Measurements from ENCODE around the gene GNPTG.

GNPTG gene

DNA sequence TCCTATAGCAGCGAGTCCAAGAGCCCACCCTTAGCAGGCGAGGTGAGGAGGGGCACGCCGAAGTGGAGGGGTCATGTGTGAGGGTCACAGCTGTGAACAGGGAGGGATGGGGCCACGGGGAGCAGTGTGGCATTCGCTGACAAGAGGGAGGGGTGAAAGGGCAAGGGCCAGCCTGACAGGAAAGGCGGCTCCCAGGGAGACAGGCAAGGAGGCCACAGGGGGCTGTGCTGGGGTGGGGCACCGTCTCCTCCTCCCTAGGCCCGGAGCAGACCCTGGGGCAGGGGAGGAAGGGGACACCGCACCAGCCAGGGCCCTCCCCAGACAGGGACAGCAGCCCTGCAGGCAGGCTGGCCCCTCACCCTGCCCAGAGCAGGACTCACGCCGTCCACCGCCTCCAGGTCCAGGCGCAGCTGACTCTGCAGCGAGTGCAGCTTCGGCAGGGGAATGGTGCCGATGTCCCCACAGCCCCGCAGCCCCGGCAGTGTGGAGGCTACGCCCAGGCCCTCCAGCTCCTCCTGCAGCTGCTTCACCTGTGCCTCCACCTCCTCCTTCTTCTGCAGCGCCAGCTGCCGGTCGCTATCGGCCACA lies 15.1 kb downstream of the GNPTG start:
- WGBS (ENCODE audit: insufficient coverage), result 97% methylated on average over 23 of the region's 24 CpGs
- Histone ChIP-seq H3K9me3 (ENCODE audit: control extremely low read depth in 1 of 5, control insufficient read depth in 4 of 5, insufficient read depth in 2 of 5, low read depth in 1 of 5, low read length in 4 of 5) (no peaks in the 10 kb centered on the region), H3K36me3 (ENCODE audit: control insufficient read depth in 4 of 4, insufficient read depth in 4 of 4, low read length in 3 of 4) (peaks cover 2 to 72% (median 47%) of the 10 kb centered on the region in 4 experiments), H3K27ac (ENCODE audit: insufficient read depth in 1 of 2, low read depth in 1 of 2, low read length in 2 of 2, poor library complexity in 1 of 2, severe bottlenecking in 2 of 2) (no peak overlapping the region), H3K4me1 (ENCODE audit: control extremely low read depth in 1 of 4, control insufficient read depth in 4 of 4, insufficient read depth in 4 of 4, low read length in 3 of 4) (no peaks in the 10 kb centered on the region), H3K4me3 (ENCODE audit: control insufficient read depth in 1 of 7, extremely low read depth in 1 of 7, insufficient read depth in 4 of 7, low read depth in 2 of 7, low read length in 6 of 7) (no peak overlapping the region), H3K27me3 (replicated peaks in 2 of 5; ENCODE audit: control insufficient read depth in 4 of 5, insufficient read depth in 5 of 5, low read length in 4 of 5) (no peaks in the 10 kb centered on the region)
- ChIA-PET CTCF (interaction anchor here (1.2 kb wide), 1 partner anchor 230 kb away, joined by 3 read pairs; no protein-coding TSS in a partner anchor), POLR2A (interaction anchor here (1.1 to 1.6 kb wide), 2 partner anchors 11 to 13 kb away, joined by 3 read pairs; no protein-coding TSS in a partner anchor)
- DNase-seq, result no peak

DNA sequence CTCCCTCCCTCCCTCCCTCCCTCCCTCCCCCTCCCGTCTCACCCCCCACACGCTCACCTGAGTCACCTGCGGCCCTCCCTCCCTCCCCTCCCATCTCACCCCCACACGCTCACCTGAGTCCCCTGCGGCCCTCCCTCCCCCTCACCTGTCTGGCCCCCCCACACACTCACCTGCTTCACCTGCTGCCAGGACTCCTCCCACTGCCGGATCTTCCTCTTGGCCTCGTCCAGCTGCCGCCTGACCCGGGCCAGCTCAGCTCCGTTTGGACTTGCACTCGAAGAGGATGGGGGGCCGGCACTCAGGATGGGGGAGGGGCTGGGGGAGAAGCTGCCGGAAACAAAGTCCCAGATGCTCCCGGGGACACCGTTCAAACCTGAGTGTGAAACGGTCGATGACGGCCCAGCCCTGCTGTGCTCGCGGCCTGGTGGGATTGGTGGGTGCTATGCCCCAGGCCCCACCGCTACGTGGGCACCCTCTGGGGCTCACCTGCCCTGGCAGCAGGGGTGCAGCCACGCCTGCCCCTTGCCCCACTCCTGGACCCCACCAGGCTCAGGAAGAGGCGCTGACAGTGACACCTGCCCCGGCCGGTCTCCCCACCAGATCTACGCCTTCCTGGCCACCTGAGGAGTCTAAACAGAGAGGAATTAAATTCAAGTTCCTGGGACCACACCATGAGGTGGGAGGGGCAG lies 15.9 kb downstream of the GNPTG start:
- ChIA-PET CTCF (interaction anchor here (1.2 kb wide), 1 partner anchor 230 kb away, joined by 3 read pairs; no protein-coding TSS in a partner anchor), POLR2A (interaction anchor here (1.6 kb wide), 1 partner anchor 12 kb away, joined by 3 read pairs; no protein-coding TSS in a partner anchor)
- H3K36me3 ChIP-seq (ENCODE audit: control insufficient read depth in 4 of 4, insufficient read depth in 4 of 4, low read length in 3 of 4), result peaks cover 2 to 69% (median 40%) of the 10 kb centered on the region in 4 experiments

DNA sequence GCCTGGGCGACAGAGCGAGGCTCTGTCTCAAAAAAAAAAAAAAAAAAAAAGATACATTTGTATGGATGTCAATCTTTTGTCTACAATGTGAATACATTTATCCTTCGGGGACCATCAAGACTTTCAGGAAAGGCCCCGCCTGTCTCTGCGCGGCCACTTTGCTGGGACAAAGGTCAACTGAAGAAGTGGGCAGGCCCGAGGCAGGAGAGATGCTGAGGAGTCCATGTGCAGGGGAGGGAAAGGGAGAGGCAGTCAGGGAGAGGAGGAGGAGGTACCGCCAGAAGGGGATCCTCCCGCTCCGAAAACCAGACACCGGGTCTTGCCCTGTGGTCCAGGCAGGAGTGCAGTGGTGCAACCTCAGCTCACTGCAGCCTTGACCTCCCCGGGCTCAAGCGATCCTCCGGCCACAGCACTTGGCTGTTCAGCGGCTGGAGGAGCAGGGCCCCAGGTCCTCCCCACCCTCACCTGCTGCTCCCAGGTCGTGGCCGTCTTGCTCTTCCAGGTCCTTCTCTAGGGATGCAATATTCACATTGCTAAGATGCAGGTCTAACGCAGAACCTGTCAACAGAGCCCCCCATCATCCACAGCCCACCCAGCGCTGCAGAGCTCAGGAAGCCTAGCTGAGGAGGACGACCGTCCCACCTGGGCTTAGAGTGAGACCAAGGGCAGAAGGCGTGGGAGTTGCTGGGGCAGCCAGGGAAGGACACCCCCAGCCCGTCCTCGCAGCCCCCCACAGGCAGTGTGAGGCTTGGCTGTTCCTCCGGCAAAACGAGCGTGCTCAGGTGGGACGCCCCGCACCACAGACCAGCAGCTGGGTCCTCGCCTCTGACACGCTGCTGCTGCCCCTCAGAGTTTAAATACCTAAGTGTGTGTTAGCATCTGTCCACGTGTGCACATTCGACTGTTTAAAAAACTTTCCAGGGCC lies 19.6 kb downstream of the GNPTG start:
- 98% methylated on average over 24 of the region's 33 CpGs for WGBS (ENCODE audit: insufficient coverage)
- H3K36me3 ChIP-seq (ENCODE audit: control insufficient read depth in 4 of 4, insufficient read depth in 4 of 4, low read length in 3 of 4), result peaks cover 7 to 63% (median 29%) of the 10 kb centered on the region in 4 experiments
- POLR2A ChIA-PET, result no interaction called here
- CTCF ChIA-PET, result interaction anchor here (0.8 kb wide), 1 partner anchor 42 kb away, joined by 3 read pairs; no protein-coding TSS in a partner anchor
- H3K9me3 ChIP-seq (ENCODE audit: control extremely low read depth in 1 of 5, control insufficient read depth in 4 of 5, insufficient read depth in 2 of 5, low read depth in 1 of 5, low read length in 4 of 5), result no peaks in the 10 kb centered on the region
- no peaks in the 10 kb centered on the region for H3K4me1 ChIP-seq (ENCODE audit: control extremely low read depth in 1 of 4, control insufficient read depth in 4 of 4, insufficient read depth in 4 of 4, low read length in 3 of 4)
- no peaks in the 10 kb centered on the region for H3K27me3 ChIP-seq (replicated peaks in 2 of 5; ENCODE audit: control insufficient read depth in 4 of 5, insufficient read depth in 5 of 5, low read length in 4 of 5)
- H3K27ac ChIP-seq (ENCODE audit: insufficient read depth in 1 of 2, low read depth in 1 of 2, low read length in 2 of 2, poor library complexity in 1 of 2, severe bottlenecking in 2 of 2), result no peak overlapping the region
- no peak overlapping the region for H3K4me3 ChIP-seq (ENCODE audit: control insufficient read depth in 1 of 7, extremely low read depth in 1 of 7, insufficient read depth in 4 of 7, low read depth in 2 of 7, low read length in 6 of 7)
- DNase-seq, result no peak

More for the DNA sequence above, 15.9 kb downstream of the GNPTG start:
- WGBS (ENCODE audit: insufficient coverage), result 100% methylated on average over 16 of the region's 27 CpGs
- H3K4me3 ChIP-seq (ENCODE audit: control insufficient read depth in 1 of 7, extremely low read depth in 1 of 7, insufficient read depth in 4 of 7, low read depth in 2 of 7, low read length in 6 of 7), result no peak overlapping the region
- no peak for DNase-seq
- H3K27ac ChIP-seq (ENCODE audit: insufficient read depth in 1 of 2, low read depth in 1 of 2, low read length in 2 of 2, poor library complexity in 1 of 2, severe bottlenecking in 2 of 2), result no peak overlapping the region
- H3K9me3 ChIP-seq (ENCODE audit: control extremely low read depth in 1 of 5, control insufficient read depth in 4 of 5, insufficient read depth in 2 of 5, low read depth in 1 of 5, low read length in 4 of 5), result no peaks in the 10 kb centered on the region
- H3K27me3 ChIP-seq (replicated peaks in 2 of 5; ENCODE audit: control insufficient read depth in 4 of 5, insufficient read depth in 5 of 5, low read length in 4 of 5), result no peaks in the 10 kb centered on the region
- H3K4me1 ChIP-seq (ENCODE audit: control extremely low read depth in 1 of 4, control insufficient read depth in 4 of 4, insufficient read depth in 4 of 4, low read length in 3 of 4), result no peaks in the 10 kb centered on the region

DNA sequence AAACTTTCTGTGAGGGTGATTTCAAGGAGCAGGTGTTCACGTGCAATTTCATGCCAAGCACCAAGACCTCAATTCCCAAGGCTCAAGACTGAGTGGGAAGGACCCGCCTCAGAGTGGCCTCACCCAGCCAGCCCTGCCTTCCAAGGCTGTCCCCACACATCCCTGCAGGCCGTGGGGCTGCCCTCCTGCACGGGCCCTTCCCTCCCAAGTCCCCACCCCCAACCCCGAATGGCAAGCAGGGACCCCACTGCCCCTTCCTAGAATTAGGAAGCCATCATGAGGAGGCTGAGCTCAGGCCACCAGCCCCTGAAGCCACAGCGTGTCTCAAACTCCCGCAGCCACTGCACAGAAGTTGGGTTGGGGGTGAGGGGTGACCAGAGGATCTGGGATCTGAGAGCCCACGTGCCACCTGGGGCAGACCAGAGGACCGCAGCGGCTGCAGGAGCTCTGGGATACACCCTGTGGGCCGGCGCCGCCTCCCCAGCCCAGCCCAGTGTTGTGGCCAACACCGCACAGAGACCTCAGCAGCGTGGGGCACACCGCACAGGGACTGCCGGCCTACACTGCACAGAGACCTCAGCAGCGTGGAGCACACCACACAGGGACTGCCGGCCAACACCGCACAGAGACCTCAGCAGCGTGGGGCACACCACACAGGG lies 20.7 kb downstream of the GNPTG start:
- WGBS (ENCODE audit: insufficient coverage), result 100% methylated on average over 5 of the region's 21 CpGs
- Histone ChIP-seq H3K9me3 (ENCODE audit: control extremely low read depth in 1 of 5, control insufficient read depth in 4 of 5, insufficient read depth in 2 of 5, low read depth in 1 of 5, low read length in 4 of 5) (no peaks in the 10 kb centered on the region), H3K27ac (ENCODE audit: insufficient read depth in 1 of 2, low read depth in 1 of 2, low read length in 2 of 2, poor library complexity in 1 of 2, severe bottlenecking in 2 of 2) (no peak overlapping the region), H3K27me3 (replicated peaks in 2 of 5; ENCODE audit: control insufficient read depth in 4 of 5, insufficient read depth in 5 of 5, low read length in 4 of 5) (no peaks in the 10 kb centered on the region), H3K4me1 (ENCODE audit: control extremely low read depth in 1 of 4, control insufficient read depth in 4 of 4, insufficient read depth in 4 of 4, low read length in 3 of 4) (peaks cover 0 to under 1% (median 0%) of the 10 kb centered on the region in 4 experiments), H3K4me3 (ENCODE audit: control insufficient read depth in 1 of 7, extremely low read depth in 1 of 7, insufficient read depth in 4 of 7, low read depth in 2 of 7, low read length in 6 of 7) (no peak overlapping the region), H3K36me3 (ENCODE audit: control insufficient read depth in 4 of 4, insufficient read depth in 4 of 4, low read length in 3 of 4) (peaks cover 7 to 55% (median 26%) of the 10 kb centered on the region in 4 experiments)
- no peak for DNase-seq
- ChIA-PET CTCF (no interaction called here), POLR2A (interaction anchor here (0.5 kb wide), 1 partner anchor 36 kb away, joined by 4 read pairs; no protein-coding TSS in a partner anchor)

DNA sequence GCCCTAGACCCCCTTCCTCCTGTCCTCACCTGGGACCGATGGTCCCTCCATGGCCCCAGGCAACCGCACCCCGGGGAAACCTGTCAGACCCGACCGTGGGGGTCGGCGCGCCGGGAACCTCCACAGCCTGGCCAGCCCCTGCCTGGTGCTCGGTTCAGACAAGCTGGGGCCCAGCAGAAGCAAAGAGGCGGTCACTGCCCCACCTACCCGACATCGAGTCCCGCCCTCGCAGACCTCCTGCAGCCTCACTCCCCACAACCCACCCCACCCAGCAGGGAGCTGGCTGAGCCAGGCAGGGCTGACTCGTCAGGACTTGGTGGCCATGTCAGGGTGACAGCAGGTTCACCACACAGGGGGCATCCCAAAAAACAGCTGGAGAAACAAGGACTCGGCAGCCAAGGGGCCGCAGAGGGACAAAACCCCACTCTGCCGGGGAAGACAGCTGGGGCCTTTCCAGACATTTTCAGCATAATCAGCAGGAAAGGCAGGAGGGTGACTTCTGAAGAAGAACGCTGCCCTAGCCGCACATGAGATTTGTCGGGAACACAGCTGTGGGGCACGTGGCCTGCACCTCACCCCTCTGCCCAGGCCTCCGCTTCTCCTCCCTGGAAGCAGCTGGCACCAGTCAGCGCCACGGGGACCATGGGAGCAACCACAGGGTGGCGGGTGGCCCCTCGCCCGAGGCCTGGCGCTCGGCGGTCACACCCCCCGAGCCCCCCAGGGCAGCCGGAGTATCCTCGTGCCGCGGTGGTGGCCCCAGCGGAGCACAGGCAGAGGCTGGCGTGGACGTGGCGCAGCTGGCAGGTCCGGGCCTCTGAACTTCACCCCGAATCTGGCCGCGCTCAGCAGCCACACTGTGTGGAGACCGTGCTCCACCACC lies 22.9 kb downstream of the GNPTG start:
- ChIA-PET CTCF (no interaction called here), POLR2A (interaction anchor here (0.5 kb wide), 1 partner anchor 34 kb away, joined by 5 read pairs; no protein-coding TSS in a partner anchor)
- 96% methylated on average over 42 of the region's 46 CpGs for WGBS (ENCODE audit: insufficient coverage)

DNA sequence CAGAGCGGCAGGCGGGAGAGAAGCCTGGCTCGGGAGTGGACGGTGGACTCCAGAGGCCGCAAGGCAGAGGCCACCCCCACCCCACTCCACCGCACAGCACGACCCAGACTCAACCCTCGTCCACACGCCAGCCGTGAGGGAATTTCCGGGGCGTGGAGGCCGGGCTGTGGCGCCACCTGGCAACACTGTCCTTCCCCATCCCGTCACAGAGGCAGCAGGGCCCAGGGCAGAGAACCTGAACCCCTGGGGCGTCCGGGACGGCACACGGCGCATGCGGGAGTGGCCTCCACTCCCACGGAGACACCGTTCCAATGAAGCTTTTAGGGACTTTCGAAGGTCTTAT lies 23.5 kb downstream of the GNPTG start:
- no peak for DNase-seq
- no peak overlapping the region for H3K4me3 ChIP-seq (ENCODE audit: control insufficient read depth in 1 of 7, extremely low read depth in 1 of 7, insufficient read depth in 4 of 7, low read depth in 2 of 7, low read length in 6 of 7)
- H3K9me3 ChIP-seq (ENCODE audit: control extremely low read depth in 1 of 5, control insufficient read depth in 4 of 5, insufficient read depth in 2 of 5, low read depth in 1 of 5, low read length in 4 of 5), result no peaks in the 10 kb centered on the region
- H3K27me3 ChIP-seq (replicated peaks in 2 of 5; ENCODE audit: control insufficient read depth in 4 of 5, insufficient read depth in 5 of 5, low read length in 4 of 5), result no peaks in the 10 kb centered on the region
- ChIA-PET POLR2A (interaction anchor here (0.5 kb wide), 1 partner anchor 33 kb away, joined by 5 read pairs; no protein-coding TSS in a partner anchor), CTCF (no interaction called here)
- no peak overlapping the region for H3K27ac ChIP-seq (ENCODE audit: insufficient read depth in 1 of 2, low read depth in 1 of 2, low read length in 2 of 2, poor library complexity in 1 of 2, severe bottlenecking in 2 of 2)
- H3K4me1 ChIP-seq (ENCODE audit: control extremely low read depth in 1 of 4, control insufficient read depth in 4 of 4, insufficient read depth in 4 of 4, low read length in 3 of 4), result peaks cover 0 to 26% (median 20%) of the 10 kb centered on the region in 4 experiments
- 98% methylated on average over 14 of the region's 24 CpGs for WGBS (ENCODE audit: insufficient coverage)
- peaks cover 7 to 46% (median 18%) of the 10 kb centered on the region in 4 experiments for H3K36me3 ChIP-seq (ENCODE audit: control insufficient read depth in 4 of 4, insufficient read depth in 4 of 4, low read length in 3 of 4)

More for the DNA sequence above, 22.9 kb downstream of the GNPTG start:
- Histone ChIP-seq H3K9me3 (ENCODE audit: control extremely low read depth in 1 of 5, control insufficient read depth in 4 of 5, insufficient read depth in 2 of 5, low read depth in 1 of 5, low read length in 4 of 5) (no peaks in the 10 kb centered on the region), H3K4me1 (ENCODE audit: control extremely low read depth in 1 of 4, control insufficient read depth in 4 of 4, insufficient read depth in 4 of 4, low read length in 3 of 4) (peaks cover 0 to 20% (median 14%) of the 10 kb centered on the region in 4 experiments), H3K4me3 (ENCODE audit: control insufficient read depth in 1 of 7, extremely low read depth in 1 of 7, insufficient read depth in 4 of 7, low read depth in 2 of 7, low read length in 6 of 7) (no peak overlapping the region), H3K27me3 (replicated peaks in 2 of 5; ENCODE audit: control insufficient read depth in 4 of 5, insufficient read depth in 5 of 5, low read length in 4 of 5) (no peaks in the 10 kb centered on the region), H3K36me3 (ENCODE audit: control insufficient read depth in 4 of 4, insufficient read depth in 4 of 4, low read length in 3 of 4) (peaks cover 7 to 52% (median 23%) of the 10 kb centered on the region in 4 experiments), H3K27ac (ENCODE audit: insufficient read depth in 1 of 2, low read depth in 1 of 2, low read length in 2 of 2, poor library complexity in 1 of 2, severe bottlenecking in 2 of 2) (no peak overlapping the region)
- no peak for DNase-seq
